ENCODE data around the gene USP4. TPM values are rescaled to one million over a fixed set of nuclear protein-coding genes. Genes with fewer than 3 reads are reported as not detected.

Gene USP4
- total and polyA plus RNA-seq, 2 donors from 2014 or later = 28.5 to 72.5 TPM

- no peak overlapping the region for H3K9ac ChIP-seq (ENCODE audit: low read length in 3 of 3)
- no peak overlapping the region for H3K4me3 ChIP-seq (ENCODE audit: low read length in 3 of 3)
- no peak for TF ChIP-seq CTCF (IDR thresholded peaks at IDR 0.05; ENCODE audit: borderline replicate concordance, extremely low read depth, insufficient read depth)
- FAIRE-seq = no peak
- no peaks in the 10 kb centered on the region for H3K9me3 ChIP-seq (ENCODE audit: control insufficient read depth in 2 of 3, insufficient read depth in 1 of 3, low read length in 3 of 3)
- H3K36me3 ChIP-seq (ENCODE audit: control insufficient read depth in 2 of 3, insufficient read depth in 3 of 3, low read length in 3 of 3) = peaks cover 0 to 4% (median 1%) of the 10 kb centered on the region in 3 donors
- no peak for DNase-seq
- peaks cover 0 to 2% (median 0%) of the 10 kb centered on the region in 3 donors for H3K4me1 ChIP-seq (ENCODE audit: control insufficient read depth in 2 of 3, insufficient read depth in 2 of 3, low read depth in 1 of 3, low read length in 3 of 3)
- intact Hi-C loops (cut with DNase I) = no loop called here
- no peak overlapping the region for H3K27ac ChIP-seq (ENCODE audit: low read depth in 2 of 2, low read length in 2 of 2)
- H3K27me3 ChIP-seq (ENCODE audit: control insufficient read depth, insufficient read depth, low read length) = no peaks in the 10 kb centered on the region
These were observed 74.0 kb downstream of the USP4 start for GRCh38 chr3:49265661-49266386.

- Histone ChIP-seq H3K4me1 (ENCODE audit: control insufficient read depth in 2 of 3, insufficient read depth in 2 of 3, low read depth in 1 of 3, low read length in 3 of 3) (peaks cover 0 to 3% (median 2%) of the 10 kb centered on the region in 3 donors), H3K27me3 (ENCODE audit: control insufficient read depth, insufficient read depth, low read length) (no peaks in the 10 kb centered on the region), H3K36me3 (ENCODE audit: control insufficient read depth in 2 of 3, insufficient read depth in 3 of 3, low read length in 3 of 3) (no peaks in the 10 kb centered on the region), H3K4me3 (ENCODE audit: low read length in 3 of 3) (no peak overlapping the region), H3K9ac (ENCODE audit: low read length in 3 of 3) (no peak overlapping the region), H3K27ac (ENCODE audit: low read depth in 2 of 2, low read length in 2 of 2) (no peak overlapping the region), H3K9me3 (ENCODE audit: control insufficient read depth in 2 of 3, insufficient read depth in 1 of 3, low read length in 3 of 3) (no peaks in the 10 kb centered on the region)
- intact Hi-C loops (cut with DNase I) = no loop called here
- FAIRE-seq (no peak), DNase-seq (no peak)
- no peak for TF ChIP-seq CTCF (IDR thresholded peaks at IDR 0.05; ENCODE audit: borderline replicate concordance, extremely low read depth, insufficient read depth)
These were observed 76.5 kb downstream of the USP4 start for GRCh38 chr3:49263159-49263889.

DNA sequence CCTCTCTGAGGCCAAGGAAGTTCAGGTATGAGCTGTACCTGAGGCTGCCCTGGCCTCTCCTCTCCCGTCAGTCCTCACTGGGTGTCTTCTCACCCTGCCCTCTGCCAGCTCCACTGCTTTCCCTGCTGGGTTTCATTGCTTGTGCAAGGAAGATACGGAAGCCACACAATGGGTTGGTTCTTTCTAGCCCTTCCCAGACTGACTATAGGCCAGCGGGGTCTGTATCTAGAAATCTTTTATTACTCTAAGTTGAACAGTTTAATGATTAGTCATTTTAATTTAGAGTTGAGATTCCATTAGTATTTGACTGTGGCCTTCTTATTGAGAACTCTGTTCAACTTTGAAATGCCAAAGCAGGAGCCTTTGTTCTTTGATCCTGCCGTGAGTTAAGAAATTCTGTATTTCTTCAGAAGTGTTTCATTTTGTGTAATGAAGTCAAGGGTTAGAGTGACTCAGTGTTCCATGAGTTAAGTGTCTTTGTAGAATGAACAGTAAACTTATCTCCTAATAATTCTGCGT is 79.0 kb downstream of the USP4 start:
- Histone ChIP-seq H3K27me3 (ENCODE audit: control insufficient read depth, insufficient read depth, low read length) (no peaks in the 10 kb centered on the region), H3K4me3 (ENCODE audit: low read length in 3 of 3) (no peak overlapping the region), H3K36me3 (ENCODE audit: control insufficient read depth in 2 of 3, insufficient read depth in 3 of 3, low read length in 3 of 3) (no peaks in the 10 kb centered on the region), H3K4me1 (ENCODE audit: control insufficient read depth in 2 of 3, insufficient read depth in 2 of 3, low read depth in 1 of 3, low read length in 3 of 3) (peaks cover 0 to 3% (median 2%) of the 10 kb centered on the region in 3 donors), H3K27ac (ENCODE audit: low read depth in 2 of 2, low read length in 2 of 2) (peak overlapping the region; percentile 53 to 58), H3K9ac (ENCODE audit: low read length in 3 of 3) (no peak overlapping the region), H3K9me3 (ENCODE audit: control insufficient read depth in 2 of 3, insufficient read depth in 1 of 3, low read length in 3 of 3) (no peaks in the 10 kb centered on the region)
- TF ChIP-seq CTCF (IDR thresholded peaks at IDR 0.05; ENCODE audit: borderline replicate concordance, extremely low read depth, insufficient read depth) = no peak
- FAIRE-seq (no peak), DNase-seq (peak in 2 of 5 donors; percentile 38 to 53)
- intact Hi-C loops (cut with DNase I) = no loop called here
